ENCODE data around the gene UROS.

DNA sequence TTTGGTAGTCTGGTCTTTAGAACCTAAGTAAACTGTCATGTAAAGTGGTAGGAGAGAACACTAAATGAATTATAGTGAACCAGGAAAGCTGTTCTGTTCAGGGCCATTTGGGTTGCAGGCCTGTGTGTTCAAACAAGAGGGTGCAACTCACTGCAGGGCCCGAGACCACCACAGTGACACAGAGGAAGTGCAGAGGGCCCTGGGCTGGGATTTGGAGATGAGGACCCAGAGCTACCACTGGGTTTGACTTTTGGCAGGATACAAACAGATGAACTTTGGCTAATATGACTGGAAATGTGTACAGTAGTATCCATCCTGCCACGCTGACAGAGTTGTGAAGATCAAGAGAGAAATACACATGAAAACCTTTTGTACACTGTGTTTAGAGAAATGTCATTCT is 57.2 kb downstream of the UROS start:
- TF ChIP-seq, protein P1, sequence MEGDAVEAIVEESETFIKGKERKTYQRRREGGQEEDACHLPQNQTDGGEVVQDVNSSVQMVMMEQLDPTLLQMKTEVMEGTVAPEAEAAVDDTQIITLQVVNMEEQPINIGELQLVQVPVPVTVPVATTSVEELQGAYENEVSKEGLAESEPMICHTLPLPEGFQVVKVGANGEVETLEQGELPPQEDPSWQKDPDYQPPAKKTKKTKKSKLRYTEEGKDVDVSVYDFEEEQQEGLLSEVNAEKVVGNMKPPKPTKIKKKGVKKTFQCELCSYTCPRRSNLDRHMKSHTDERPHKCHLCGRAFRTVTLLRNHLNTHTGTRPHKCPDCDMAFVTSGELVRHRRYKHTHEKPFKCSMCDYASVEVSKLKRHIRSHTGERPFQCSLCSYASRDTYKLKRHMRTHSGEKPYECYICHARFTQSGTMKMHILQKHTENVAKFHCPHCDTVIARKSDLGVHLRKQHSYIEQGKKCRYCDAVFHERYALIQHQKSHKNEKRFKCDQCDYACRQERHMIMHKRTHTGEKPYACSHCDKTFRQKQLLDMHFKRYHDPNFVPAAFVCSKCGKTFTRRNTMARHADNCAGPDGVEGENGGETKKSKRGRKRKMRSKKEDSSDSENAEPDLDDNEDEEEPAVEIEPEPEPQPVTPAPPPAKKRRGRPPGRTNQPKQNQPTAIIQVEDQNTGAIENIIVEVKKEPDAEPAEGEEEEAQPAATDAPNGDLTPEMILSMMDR (IDR thresholded peaks at IDR 0.05): no peak
- TF ChIP-seq POLR2A (IDR thresholded peaks at IDR 0.05): no peak

All from thyroid gland (tissue), 4 donors.